Neuron (in vitro differentiated cells): ENCODE data around the gene CORO2B.

ENCODE experiments used
- H2AFZ ChIP-seq: one replicate; pipeline ENCODE4 v1.6.1; 2013; ENCODE audit warnings: low read depth, mild to moderate bottlenecking, inconsistent platforms, low read length, moderate library complexity
- H3K27me3 ChIP-seq: one replicate; pipeline ENCODE4 v1.6.1; 2013; ENCODE audit warnings: low read length; ENCODE audit not compliant: insufficient read depth
- H3K36me3 ChIP-seq: one replicate; pipeline ENCODE4 v1.6.1; 2013; ENCODE audit warnings: low read length; ENCODE audit not compliant: insufficient read depth
- H3K4me1 ChIP-seq: one replicate; pipeline ENCODE4 v1.6.1; 2013; ENCODE audit warnings: low read length; ENCODE audit not compliant: insufficient read depth
- H3K4me3 ChIP-seq: 2 replicates; pipeline ENCODE4 v1.5.1; 2013; ENCODE audit warnings: mild to moderate bottlenecking, low read length, moderate library complexity
- H3K9me3 ChIP-seq: one replicate; pipeline ENCODE4 v1.6.1; 2013; ENCODE audit warnings: low read length

CORO2B gene

GRCh38 chr15:68583936-68584755 is 5.4 kb downstream of the CORO2B start:
- Histone ChIP-seq H3K4me1 (peaks cover 12% of the 10 kb centered on the region), H2AFZ (no peak overlapping the region), H3K4me3 (no peak overlapping the region), H3K27me3 (no peaks in the 10 kb centered on the region), H3K36me3 (no peaks in the 10 kb centered on the region), H3K9me3 (no peaks in the 10 kb centered on the region)

- Histone ChIP-seq H2AFZ (no peak overlapping the region), H3K4me1 (peaks cover 12% of the 10 kb centered on the region)
These were observed 6.2 kb downstream of the CORO2B start for GRCh38 chr15:68584756-68585573.

GRCh38 chr15:68585574-68586273 is 6.9 kb downstream of the CORO2B start:
- no peaks in the 10 kb centered on the region for H3K9me3 ChIP-seq
- H3K36me3 ChIP-seq = no peaks in the 10 kb centered on the region
- no peak overlapping the region for H3K4me3 ChIP-seq
- H2AFZ ChIP-seq = no peak overlapping the region
- no peaks in the 10 kb centered on the region for H3K27me3 ChIP-seq
- H3K4me1 ChIP-seq = peaks cover 14% of the 10 kb centered on the region

More at GRCh38 chr15:68584756-68585573, 6.2 kb downstream of the CORO2B start:
- no peaks in the 10 kb centered on the region for H3K9me3 ChIP-seq
- H3K36me3 ChIP-seq = no peaks in the 10 kb centered on the region
- H3K27me3 ChIP-seq = no peaks in the 10 kb centered on the region
- H3K4me3 ChIP-seq = no peak overlapping the region

- Histone ChIP-seq H3K4me3 (no peak overlapping the region), H3K4me1 (peaks cover 13% of the 10 kb centered on the region), H3K27me3 (no peaks in the 10 kb centered on the region), H3K36me3 (no peaks in the 10 kb centered on the region), H2AFZ (no peak overlapping the region), H3K9me3 (no peaks in the 10 kb centered on the region)
These were observed 7.6 kb downstream of the CORO2B start for GRCh38 chr15:68586274-68586961.

- H2AFZ ChIP-seq = no peak overlapping the region
- H3K4me1 ChIP-seq = peaks cover 13% of the 10 kb centered on the region
These were observed 9.1 kb downstream of the CORO2B start for GRCh38 chr15:68587769-68588385.

GRCh38 chr15:68589053-68589452 is 10.3 kb downstream of the CORO2B start:
- no peaks in the 10 kb centered on the region for H3K27me3 ChIP-seq
- no peaks in the 10 kb centered on the region for H3K36me3 ChIP-seq
- no peaks in the 10 kb centered on the region for H3K9me3 ChIP-seq
- no peak overlapping the region for H3K4me3 ChIP-seq
- peaks cover 16% of the 10 kb centered on the region for H3K4me1 ChIP-seq
- H2AFZ ChIP-seq = no peak overlapping the region

More at GRCh38 chr15:68587769-68588385, 9.1 kb downstream of the CORO2B start:
- Histone ChIP-seq H3K27me3 (no peaks in the 10 kb centered on the region), H3K36me3 (no peaks in the 10 kb centered on the region), H3K9me3 (no peaks in the 10 kb centered on the region), H3K4me3 (no peak overlapping the region)

GRCh38 chr15:68589783-68590710 is 11.3 kb downstream of the CORO2B start:
- Histone ChIP-seq H3K9me3 (no peaks in the 10 kb centered on the region), H3K4me3 (no peak overlapping the region), H3K4me1 (peaks cover 14% of the 10 kb centered on the region), H2AFZ (no peak overlapping the region), H3K36me3 (no peaks in the 10 kb centered on the region), H3K27me3 (no peaks in the 10 kb centered on the region)

- no peak overlapping the region for H2AFZ ChIP-seq
- H3K4me3 ChIP-seq = no peak overlapping the region
- H3K27me3 ChIP-seq = no peaks in the 10 kb centered on the region
- H3K9me3 ChIP-seq = no peaks in the 10 kb centered on the region
- peaks cover 21% of the 10 kb centered on the region for H3K4me1 ChIP-seq
- H3K36me3 ChIP-seq = no peaks in the 10 kb centered on the region
These were observed 12.1 kb downstream of the CORO2B start for GRCh38 chr15:68590721-68591389.

GRCh38 chr15:68592054-68592453 is 13.3 kb downstream of the CORO2B start:
- H3K27me3 ChIP-seq = no peaks in the 10 kb centered on the region
- no peaks in the 10 kb centered on the region for H3K36me3 ChIP-seq
- no peak overlapping the region for H2AFZ ChIP-seq
- no peak overlapping the region for H3K4me3 ChIP-seq
- peaks cover 24% of the 10 kb centered on the region for H3K4me1 ChIP-seq
- H3K9me3 ChIP-seq = no peaks in the 10 kb centered on the region

GRCh38 chr15:68592544-68592943 is 13.8 kb downstream of the CORO2B start:
- no peaks in the 10 kb centered on the region for H3K36me3 ChIP-seq
- H2AFZ ChIP-seq = no peak overlapping the region
- H3K27me3 ChIP-seq = no peaks in the 10 kb centered on the region
- no peaks in the 10 kb centered on the region for H3K9me3 ChIP-seq
- peaks cover 24% of the 10 kb centered on the region for H3K4me1 ChIP-seq
- H3K4me3 ChIP-seq = no peak overlapping the region

- no peaks in the 10 kb centered on the region for H3K27me3 ChIP-seq
- no peak overlapping the region for H3K4me3 ChIP-seq
- H3K36me3 ChIP-seq = no peaks in the 10 kb centered on the region
- no peak overlapping the region for H2AFZ ChIP-seq
- no peaks in the 10 kb centered on the region for H3K9me3 ChIP-seq
- peaks cover 24% of the 10 kb centered on the region for H3K4me1 ChIP-seq
These were observed 14.5 kb downstream of the CORO2B start for GRCh38 chr15:68593341-68593740.
